Right kidney (tissue), 1 donor: ENCODE results near the gene DACT3.

Experiments
- DNase-seq: peaks from one replicate; pipeline ENCODE4 v3.0.0-alpha.2; 2016

Gene DACT3

DNA sequence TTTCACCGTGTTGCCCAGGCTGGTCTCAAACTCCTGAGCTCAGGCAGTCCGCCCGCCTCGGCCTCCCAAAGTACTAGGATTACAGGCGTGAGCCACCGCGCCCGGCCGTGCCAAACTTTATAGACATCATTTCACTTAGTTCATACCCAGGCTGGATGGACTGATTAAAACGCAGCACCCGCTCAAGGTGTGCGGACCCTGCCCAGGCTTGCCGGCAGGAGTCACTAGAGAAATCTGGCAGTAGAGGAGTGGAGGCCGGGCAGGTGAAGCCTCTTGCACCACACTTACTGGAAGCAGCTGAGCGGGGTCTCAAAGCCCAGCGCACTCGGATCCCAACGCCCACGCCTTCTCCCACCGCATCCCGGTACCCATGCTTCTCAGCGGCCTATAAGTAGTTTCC lies 47.5 kb downstream of the DACT3 start:
- DNase-seq: no peak

DNA sequence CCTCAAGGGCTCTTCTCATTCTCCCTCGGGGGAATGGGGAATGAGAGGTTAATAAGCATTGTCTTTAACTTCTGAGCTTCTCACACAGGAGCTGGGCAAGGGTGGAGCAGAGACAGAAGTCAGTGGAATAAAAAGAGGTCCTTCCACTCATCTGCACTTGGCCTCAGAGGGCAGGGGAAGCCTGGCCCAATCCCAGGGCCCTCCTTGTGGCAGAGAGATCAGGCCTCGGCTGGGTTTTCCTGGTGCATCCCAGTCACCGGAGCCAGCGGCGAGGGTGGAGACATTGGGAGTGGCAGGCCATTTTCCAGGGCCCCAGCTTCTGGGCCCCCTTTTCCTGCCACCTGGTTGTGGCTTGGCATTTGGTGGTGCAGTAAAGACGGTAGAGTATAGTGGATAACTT lies 49.2 kb downstream of the DACT3 start:
- DNase-seq: no peak

DNA sequence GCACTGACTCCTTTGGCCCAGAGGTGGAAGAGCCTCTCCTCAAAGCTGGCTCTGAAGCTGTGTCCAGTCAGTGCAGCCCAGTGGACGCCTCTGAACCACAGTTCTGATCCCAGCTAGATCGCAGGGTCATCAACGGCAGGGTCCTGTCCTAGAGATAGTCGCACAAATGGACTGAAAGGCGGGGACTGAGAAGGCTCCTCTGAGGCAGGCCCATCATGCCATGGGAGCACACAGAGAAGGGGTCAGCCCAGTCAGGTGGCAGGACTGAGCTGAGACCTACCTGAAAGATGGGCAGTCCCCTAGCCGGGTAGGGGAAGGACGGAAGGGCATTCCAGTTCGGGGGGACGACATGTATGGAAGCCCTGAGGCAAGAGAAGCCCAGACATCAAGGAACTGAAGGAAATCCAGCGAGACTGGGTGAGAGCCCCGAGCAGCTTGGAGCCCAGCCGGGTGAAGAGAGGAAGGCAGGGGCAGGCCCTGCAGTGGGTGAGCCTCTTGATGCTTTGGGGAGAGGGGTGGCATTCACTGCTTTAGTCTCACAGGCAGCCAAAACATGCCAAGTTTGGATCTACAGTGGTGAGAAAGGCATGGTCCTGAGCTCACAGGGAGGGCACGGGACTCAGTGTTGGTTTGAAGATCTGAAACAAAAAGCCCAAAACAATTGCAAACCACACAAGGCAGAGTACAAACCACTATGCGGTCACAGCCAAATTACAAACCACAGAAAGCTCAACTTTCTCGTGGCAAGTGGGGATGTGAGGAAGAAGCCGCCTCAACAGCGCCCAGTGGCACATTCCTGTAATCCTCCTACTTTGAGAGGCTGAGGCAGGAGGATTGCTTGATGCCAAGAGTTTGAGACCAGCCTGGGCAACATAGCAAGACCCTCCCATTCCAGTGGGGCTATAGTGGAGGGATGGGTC lies 49.9 kb downstream of the DACT3 start:
- no peak for DNase-seq

DNA sequence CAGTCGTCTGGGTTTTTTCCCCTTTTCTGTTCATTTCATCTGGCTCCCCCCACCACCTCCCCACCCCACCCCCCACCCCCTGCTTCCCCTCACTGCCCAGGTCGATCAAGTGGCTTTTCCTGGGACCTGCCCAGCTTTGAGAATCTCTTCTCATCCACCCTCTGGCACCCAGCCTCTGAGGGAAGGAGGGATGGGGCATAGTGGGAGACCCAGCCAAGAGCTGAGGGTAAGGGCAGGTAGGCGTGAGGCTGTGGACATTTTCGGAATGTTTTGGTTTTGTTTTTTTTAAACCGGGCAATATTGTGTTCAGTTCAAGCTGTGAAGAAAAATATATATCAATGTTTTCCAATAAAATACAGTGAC lies 50.6 kb downstream of the DACT3 start:
- DNase-seq: no peak

DNA sequence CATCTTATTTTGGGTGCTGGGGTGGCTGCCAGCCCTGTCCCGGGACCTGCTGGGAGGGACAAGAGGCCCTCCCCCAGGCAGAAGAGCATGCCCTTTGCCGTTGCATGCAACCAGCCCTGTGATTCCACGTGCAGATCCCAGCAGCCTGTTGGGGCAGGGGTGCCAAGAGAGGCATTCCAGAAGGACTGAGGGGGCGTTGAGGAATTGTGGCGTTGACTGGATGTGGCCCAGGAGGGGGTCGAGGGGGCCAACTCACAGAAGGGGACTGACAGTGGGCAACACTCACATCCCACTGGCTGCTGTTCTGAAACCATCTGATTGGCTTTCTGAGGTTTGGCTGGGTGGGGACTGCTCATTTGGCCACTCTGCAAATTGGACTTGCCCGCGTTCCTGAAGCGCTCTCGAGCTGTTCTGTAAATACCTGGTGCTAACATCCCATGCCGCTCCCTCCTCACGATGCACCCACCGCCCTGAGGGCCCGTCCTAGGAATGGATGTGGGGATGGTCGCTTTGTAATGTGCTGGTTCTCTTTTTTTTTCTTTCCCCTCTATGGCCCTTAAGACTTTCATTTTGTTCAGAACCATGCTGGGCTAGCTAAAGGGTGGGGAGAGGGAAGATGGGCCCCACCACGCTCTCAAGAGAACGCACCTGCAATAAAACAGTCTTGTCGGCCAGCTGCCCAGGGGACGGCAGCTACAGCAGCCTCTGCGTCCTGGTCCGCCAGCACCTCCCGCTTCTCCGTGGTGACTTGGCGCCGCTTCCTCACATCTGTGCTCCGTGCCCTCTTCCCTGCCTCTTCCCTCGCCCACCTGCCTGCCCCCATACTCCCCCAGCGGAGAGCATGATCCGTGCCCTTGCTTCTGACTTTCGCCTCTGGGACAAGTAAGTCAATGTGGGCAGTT lies 51.2 kb downstream of the DACT3 start:
- no peak for DNase-seq

DNA sequence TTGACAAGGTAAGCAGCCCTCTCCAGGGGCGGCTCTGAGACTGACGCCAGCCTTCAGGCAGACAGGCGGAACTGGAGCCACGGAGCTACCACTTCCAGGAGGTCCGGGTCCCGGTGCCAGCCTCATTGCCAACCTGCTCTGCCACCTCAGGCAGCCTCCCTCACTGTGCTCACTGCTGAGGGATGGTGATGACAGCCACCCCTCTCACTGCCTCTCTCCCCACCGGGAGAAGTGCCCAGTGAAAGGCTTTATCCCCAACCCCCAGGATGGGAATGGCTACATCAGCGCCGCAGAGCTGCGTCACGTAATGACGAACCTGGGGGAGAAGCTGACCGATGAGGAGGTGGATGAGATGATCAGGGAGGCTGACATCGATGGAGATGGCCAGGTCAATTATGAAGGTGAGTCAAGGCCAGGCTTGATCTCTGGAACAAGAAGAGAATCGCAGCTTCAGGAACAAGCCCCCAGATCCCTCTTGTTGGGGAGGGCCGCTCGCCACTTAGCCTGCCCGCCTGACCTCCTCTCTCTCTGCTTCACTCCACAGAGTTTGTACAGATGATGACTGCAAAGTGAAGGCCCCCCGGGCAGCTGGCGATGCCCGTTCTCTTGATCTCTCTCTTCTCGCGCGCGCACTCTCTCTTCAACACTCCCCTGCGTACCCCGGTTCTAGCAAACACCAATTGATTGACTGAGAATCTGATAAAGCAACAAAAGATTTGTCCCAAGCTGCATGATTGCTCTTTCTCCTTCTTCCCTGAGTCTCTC lies 52.2 kb downstream of the DACT3 start:
- DNase-seq: no peak

DNA sequence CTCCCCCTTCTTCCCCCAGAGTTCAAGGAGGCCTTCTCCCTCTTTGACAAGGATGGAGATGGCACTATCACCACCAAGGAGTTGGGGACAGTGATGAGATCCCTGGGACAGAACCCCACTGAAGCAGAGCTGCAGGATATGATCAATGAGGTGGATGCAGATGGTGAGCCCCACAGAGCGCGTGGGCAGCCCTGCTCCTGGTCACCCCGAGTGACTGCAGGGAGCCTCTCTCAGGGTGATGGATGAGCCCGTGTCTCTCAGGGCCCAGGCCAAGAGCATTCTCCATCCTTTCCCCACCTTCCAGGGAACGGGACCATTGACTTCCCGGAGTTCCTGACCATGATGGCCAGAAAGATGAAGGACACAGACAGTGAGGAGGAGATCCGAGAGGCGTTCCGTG lies 52.8 kb downstream of the DACT3 start:
- no peak for DNase-seq

DNA sequence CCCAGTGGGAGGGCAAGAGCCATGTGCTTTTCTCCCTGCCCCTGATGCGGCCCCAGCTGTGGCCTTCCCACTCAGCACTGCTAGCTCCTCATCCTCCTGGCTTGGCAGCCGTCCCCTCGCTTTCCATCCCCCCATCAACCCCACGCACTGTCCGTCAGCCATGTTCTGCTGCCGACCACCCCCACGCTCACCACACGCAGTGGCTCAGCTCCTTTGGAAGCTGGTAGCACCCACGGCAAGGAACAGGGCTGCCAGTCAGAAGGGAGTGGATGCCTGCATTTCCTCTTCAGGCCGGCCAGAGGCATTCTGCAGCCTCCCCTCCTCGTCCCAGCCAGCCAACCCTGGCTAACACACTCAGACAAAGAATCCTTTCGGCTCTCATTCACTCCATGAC lies 53.5 kb downstream of the DACT3 start:
- DNase-seq: no peak

DNA sequence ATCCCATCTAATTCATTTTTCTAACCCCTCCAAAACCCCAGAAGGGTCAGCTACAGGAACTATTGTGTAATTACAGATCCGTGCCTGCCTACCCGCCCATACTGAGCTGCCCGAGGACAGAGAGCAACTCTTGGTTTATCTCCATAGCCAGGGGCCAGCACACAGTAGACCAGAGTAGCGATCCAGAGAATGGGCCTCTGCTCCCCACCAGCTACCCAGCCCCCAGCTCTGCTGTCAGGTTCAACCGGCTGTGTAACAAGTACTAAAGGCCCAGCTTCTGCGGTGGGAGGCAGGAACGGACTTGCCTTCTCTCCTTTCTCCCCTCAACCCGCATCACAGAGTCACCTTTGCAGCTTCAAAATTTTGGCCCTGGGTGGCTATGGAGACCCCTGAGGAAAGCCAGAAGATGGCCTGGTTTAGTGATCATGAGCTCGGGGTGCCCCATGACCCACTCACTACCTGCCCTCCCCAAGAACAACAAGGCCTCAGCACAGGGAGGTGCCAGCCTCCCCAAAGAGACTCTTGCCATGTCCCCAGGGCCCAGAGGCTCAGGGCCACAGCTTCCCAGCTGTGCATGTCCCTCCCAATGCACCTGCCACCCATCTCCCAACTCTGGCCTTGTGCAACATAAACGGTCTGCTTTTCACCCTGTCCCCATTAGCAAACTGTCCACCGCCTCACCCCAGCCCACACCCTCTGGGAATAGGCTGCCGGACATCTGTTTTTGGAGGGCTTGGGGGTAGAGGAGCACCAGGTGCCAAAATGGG lies 54.1 kb downstream of the DACT3 start:
- no peak for DNase-seq

DNA sequence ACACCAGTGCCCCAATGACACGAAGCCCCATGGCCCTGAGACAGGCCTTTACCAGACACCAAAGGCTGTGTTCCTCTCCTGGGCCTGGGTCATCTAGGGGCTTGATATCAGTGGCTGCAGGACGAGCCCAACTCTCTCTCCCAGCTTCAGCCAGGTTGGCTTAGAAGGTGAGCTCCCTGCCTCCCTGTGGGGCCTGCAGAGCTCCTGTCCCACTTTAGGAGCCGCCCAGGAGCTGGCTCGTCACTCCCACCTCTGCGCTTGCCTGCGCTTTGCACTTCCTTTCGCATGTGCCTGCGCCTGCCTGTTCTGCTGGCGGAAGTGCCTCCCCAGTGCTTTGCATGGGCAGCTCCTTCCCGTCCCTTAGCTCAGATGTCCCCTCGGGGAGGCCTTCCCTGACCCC lies 55.0 kb downstream of the DACT3 start:
- DNase-seq: no peak

DNA sequence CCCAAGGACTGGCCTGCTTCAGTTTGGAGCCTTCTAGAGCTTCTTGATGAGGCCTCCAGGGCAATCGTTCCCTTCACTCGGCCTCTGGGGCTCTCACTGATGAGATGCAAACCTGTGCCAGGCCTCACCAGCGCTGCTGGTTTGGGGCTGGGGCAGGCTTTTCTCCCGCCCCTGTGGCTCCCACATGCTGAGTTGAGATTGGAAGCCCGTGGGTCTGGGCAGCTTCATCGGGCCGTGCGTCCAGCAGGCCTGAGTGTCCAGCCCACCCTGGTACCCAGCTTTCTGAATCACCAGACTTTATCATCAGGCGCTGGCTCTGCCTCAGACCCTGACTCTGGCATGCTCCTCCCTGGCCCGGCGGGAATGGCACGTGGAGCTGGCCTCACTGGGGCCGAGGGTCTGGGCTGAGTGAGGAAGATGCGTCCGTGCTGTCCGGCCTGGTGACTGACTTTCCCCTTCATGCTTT lies 55.6 kb downstream of the DACT3 start:
- no peak for DNase-seq

DNA sequence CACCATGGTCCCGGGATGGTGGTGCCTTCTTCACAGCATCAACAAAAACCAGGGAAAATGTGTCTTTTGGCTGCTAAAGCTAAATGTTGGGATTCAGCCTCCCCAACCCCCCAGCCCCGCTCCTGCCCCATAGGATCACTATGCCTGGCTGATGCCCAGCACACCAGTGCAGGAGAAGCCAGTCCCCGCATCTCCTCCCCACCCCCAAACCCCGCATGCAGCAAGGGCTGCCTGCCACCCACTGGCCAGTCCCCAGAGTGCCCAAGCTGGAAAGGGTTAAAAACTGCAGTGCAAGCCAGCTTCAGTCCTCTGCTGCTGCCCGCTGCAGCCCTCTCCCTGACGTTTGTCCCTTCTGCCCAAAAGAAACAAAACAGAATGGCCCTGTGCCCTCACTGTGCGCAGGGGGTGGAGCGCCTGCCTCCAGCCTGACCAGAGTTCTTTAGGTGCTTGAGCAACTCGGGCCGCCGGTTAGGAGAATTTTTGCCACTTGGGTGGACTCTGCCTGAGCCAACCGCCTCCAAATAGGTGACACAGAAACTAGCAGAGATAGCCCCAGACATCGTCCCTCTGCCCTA lies 56.1 kb downstream of the DACT3 start:
- DNase-seq: no peak

DNA sequence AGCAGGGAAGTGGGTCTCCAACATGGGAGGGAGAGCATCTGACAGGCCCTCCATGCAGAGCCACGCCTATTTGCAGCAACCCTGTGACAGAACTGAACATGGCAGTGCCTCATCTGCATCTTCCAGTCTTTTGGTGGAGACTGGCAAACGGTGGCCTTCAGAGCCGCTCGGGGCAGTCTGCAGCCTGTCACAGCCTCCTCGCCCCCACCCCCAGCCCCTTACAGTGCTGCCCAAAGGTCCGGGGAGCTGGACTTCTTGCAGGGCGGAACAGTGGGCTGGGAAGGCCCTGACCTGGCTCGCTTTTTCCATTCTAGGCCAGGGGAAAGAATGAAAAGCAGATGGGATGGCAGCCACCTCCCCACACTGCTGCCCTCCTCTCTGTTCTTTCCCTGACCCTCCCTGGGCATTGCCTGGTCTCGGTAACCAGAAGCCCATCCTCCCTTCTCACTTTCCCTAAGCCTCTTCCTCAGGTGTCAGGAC lies 57.2 kb downstream of the DACT3 start:
- DNase-seq: no peak

DNA sequence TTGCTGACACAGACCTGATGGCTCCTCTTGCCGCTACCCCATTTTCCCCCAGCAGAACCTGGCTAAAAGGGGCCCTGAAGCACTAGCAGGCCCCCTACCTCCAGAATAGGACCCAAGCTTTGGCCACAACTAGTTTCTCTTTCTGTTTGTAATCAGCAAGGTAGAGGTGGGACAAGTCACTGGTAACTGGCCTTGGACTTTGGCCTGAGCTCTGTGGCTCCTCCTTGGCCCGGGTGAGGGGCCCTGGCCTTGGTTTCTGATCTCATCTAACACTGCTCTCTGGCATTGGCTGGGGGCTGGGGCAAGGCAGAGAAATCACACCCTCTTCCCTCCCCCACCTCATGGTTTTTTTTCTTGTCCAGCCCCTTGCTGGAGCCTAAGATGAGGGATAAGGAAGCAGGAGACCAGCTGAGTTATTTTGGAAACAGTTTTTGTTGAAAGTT lies 57.8 kb downstream of the DACT3 start:
- DNase-seq: no peak

DNA sequence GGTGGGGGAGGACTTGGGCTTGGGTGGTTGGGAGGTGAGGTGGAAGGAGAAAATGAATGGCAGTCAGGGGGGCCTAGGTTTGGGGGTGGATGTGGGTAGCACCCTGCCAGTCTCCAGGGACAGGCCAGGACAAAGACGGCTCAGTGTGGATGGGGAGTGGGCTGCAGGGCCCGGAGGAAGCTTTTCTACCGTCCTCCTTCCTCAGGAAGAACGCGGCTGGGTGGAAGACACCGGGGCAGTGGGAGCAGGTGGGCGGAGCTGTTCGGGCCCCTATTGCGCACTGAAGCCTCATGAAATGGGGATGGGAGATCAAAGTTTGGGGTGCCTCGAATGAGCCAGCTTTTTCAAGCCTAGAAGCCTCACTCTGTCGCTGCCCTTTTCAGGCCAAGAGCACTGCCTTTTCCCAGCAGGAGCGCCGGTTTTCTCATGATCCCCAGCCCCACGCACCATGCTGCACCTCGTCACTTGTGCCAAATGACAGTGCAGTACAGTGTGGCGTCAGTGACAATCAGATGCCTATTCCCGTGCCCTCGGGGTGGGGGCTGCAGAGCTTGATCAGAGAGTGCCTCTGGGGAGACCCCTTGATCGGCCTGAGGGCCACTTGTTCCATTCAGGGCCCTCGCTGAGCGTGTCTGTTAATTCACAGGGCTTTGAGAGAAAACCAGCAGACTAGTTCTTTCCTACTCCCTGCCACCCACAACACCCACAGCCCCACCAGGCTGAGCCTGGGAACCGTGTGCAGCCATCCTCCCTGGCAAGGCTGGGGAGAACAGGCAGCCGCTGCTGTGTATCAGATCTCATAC lies 58.4 kb downstream of the DACT3 start:
- DNase-seq: no peak

DNA sequence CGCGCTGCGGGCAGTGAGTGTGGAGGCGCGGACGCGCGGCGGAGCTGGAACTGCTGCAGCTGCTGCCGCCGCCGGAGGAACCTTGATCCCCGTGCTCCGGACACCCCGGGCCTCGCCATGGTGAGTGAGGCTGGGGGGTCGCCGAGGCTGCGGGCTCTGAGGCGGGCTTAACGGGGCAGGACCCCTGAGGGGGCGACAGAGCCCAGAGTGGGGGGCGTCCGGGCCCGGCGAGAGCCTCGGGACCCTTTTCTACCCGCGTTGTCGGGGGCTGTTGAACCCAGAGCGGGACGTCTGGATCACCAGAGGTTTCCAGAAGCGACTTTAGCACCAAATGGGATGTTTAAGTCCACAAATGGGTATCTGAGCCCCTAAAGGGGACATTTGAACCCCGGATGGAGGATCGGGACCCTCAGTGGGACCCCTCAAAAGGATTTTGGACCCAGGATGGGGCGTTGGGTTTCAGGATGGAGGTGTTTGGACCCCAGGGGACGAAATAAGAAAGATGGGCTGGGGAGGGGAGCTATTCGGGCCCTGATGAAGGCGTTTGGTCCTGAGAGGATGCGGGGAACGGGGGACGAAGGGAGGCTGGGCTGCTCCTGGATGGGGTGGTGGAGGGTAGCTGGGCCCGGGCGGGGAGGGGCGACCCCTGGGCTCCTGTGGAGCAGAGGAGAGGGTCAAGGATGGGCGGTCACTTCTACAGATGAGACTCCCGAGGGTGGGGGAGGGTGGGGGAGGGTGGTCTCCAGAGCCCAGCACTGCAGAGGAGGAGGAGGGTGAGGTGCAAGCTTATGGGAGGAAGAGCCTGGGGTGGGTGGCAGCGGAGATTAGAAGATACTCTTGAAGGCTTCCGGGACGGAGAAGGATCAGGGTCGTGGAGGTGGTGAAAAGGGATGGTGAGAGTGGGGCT lies 59.4 kb downstream of the DACT3 start, which contains the start of gene CALM3:
Gene CALM3, plus strand, starts transcription at position 13 of the 907 bp plus-strand sequence. Its CDS starts 105 bp downstream, at position 118.
- peak; percentile 77 for DNase-seq

DNA sequence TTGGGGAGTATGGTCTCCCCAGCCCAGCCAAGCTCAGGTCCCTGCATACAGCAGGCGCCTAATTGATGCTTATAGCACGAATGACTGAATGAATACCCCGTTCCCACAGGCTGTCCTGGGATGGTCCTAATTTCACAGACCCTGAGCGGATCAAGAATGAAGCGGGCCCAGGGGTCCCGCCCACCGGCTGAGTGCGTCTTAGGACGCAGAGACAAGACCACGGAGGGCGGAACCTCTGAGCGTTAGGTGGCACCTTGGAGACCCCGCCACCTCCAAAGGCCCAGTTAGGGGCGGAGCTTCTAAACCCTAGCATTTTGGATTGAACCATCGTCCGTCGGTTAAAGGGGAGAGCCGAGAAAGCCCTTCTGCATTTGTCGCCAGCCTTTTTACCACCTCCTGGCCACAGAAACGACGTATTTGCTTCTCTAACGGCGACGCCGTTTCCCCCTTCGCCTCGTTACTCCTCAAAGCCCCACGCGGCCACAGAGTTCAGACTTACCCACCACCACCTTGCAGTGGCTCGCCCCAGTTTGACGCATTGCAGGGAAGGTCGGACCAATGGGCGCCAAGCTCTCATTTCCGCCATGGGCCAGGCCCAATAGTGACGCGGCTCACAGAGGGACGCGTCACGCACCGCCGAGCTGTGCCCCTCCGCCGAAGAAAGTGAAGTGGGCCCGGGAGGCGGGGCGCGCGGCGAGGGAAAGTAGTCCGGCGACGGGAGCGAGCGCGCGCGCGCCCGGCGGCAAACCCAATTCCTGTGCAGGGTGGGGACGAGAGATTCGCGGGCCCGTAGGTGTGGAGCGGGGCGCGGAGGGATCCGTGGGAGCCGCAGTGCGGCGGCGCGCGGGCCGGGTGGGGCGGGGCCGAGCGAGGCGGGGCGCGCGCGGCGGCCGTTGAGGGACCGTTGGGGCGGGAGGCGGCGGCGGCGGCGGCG lies 60.3 kb downstream of the DACT3 start:
- DNase-seq: peak; percentile 100
